ENCODE data around the gene ARFRP1. TPM values are rescaled to one million over a fixed set of nuclear protein-coding genes. Genes with fewer than 3 reads are reported as not detected.

Gene ARFRP1
- total and polyA plus RNA-seq, 2 of the 13 experiments (the other 11 are each of a cell fraction or from before 2014, with no cell fraction given) = 32.0 to 51.1 TPM

GRCh38 chr20:63742381-63743024 is 34.7 kb upstream of the ARFRP1 start (continued):
- TF ChIP-seq ZSCAN9 (CRISPR knock-in tag; IDR thresholded peaks at IDR 0.05; ENCODE audit: borderline replicate concordance) (no peak), RORA (CRISPR knock-in tag; IDR thresholded peaks at IDR 0.05) (no peak), RXRB (CRISPR knock-in tag; IDR thresholded peaks at IDR 0.05; ENCODE audit: borderline replicate concordance) (no peak), BRD4 (CRISPR knock-in tag; IDR thresholded peaks at IDR 0.05) (no peak), ZFP37 (CRISPR knock-in tag; IDR thresholded peaks at IDR 0.05; ENCODE audit: borderline replicate concordance) (no peak), ATRX (CRISPR knock-in tag; IDR thresholded peaks at IDR 0.05; ENCODE audit: borderline replicate concordance) (no peak), ZNF225 (CRISPR knock-in tag; IDR thresholded peaks at IDR 0.05) (no peak), KDM3A (CRISPR knock-in tag; IDR thresholded peaks at IDR 0.05; ENCODE audit: low read depth) (no peak), ZFP91 (CRISPR knock-in tag; IDR thresholded peaks at IDR 0.05; ENCODE audit: borderline replicate concordance) (no peak), BRF2 (CRISPR knock-in tag; IDR thresholded peaks at IDR 0.05) (no peak), ZNF703 (CRISPR knock-in tag; IDR thresholded peaks at IDR 0.05; ENCODE audit: borderline replicate concordance) (no peak), TBL1XR1 (IDR thresholded peaks at IDR 0.05; ENCODE audit: borderline replicate concordance, low read length, partially characterized antibody) (no peak), SNAI1 (CRISPR knock-in tag; IDR thresholded peaks at IDR 0.05; ENCODE audit: borderline replicate concordance) (no peak), GATAD1 (CRISPR knock-in tag; IDR thresholded peaks at IDR 0.05) (no peak), TEAD3 (CRISPR knock-in tag; optimal IDR thresholded peaks at IDR 0.05; ENCODE audit: borderline replicate concordance) (no peak), SRF (IDR thresholded peaks at IDR 0.05; ENCODE audit: low read depth, low read length) (no peak), GABPB1 (CRISPR knock-in tag; IDR thresholded peaks at IDR 0.05) (no peak), FIP1L1 (IDR thresholded peaks at IDR 0.05; ENCODE audit: borderline replicate concordance, insufficient read depth, low read depth, low read length) (no peak), HOXA9 (CRISPR knock-in tag; IDR thresholded peaks at IDR 0.05; ENCODE audit: borderline replicate concordance) (no peak), RFX5 (IDR thresholded peaks at IDR 0.05; ENCODE audit: low read depth, low read length) (no peak), ZZZ3 (CRISPR knock-in tag; IDR thresholded peaks at IDR 0.05; ENCODE audit: borderline replicate concordance) (no peak), CHD4 (IDR thresholded peaks at IDR 0.05; ENCODE audit: borderline replicate concordance, low read length) (no peak), ZBTB7B (CRISPR knock-in tag; IDR thresholded peaks at IDR 0.05) (no peak), NAIF1 (CRISPR knock-in tag; IDR thresholded peaks at IDR 0.05; ENCODE audit: borderline replicate concordance) (no peak), RBFOX2 (IDR thresholded peaks at IDR 0.05; ENCODE audit: low read depth, low read length) (peak; percentile 88), ZKSCAN5 (CRISPR knock-in tag; IDR thresholded peaks at IDR 0.05) (no peak), EED (CRISPR knock-in tag; IDR thresholded peaks at IDR 0.05) (peak; percentile 10; the same call in 1 of the 2 replicates), REXO4 (CRISPR knock-in tag; IDR thresholded peaks at IDR 0.05; ENCODE audit: borderline replicate concordance) (peak; percentile 21; the same call in 1 of the 2 replicates), ZNF724P (CRISPR knock-in tag; IDR thresholded peaks at IDR 0.05; ENCODE audit: borderline replicate concordance) (no peak), ZNF644 (CRISPR knock-in tag; IDR thresholded peaks at IDR 0.05; ENCODE audit: low read depth) (no peak), MZF1 (CRISPR knock-in tag; IDR thresholded peaks at IDR 0.05; ENCODE audit: borderline replicate concordance) (no peak)
